Upper lobe of right lung (tissue), 1 donor: Measurements from ENCODE around the gene FARP1. TPM values are rescaled to one million over a fixed set of nuclear protein-coding genes. Genes with fewer than 3 reads are reported as not detected.

ENCODE experiments used
- ATAC-seq: fragments of 200-7000 bp; cut with Tn5 transposase; one replicate; pipeline ENCODE4 v1.9.1; 2020; ENCODE audit warnings: mild to moderate bottlenecking, moderate library complexity
- DNase-seq: peaks from one replicate; pipeline ENCODE4 v3.0.0-alpha.2; 2020
- H3K27ac ChIP-seq: fragments of 200-600 bp; one replicate; pipeline ENCODE4 v1.8.0; 2022
- H3K27me3 ChIP-seq: fragments of 200-600 bp; one replicate; pipeline ENCODE4 v1.8.0; 2022; ENCODE audit warnings: mild to moderate bottlenecking
- H3K36me3 ChIP-seq: fragments of 200-600 bp; one replicate; pipeline ENCODE4 v1.8.0; 2022
- H3K4me1 ChIP-seq: fragments of 200-600 bp; one replicate; pipeline ENCODE4 v1.8.0; 2022
- H3K4me3 ChIP-seq: fragments of 200-600 bp; one replicate; pipeline ENCODE4 v1.8.0; 2022; ENCODE audit warnings: mild to moderate bottlenecking
- H3K9me3 ChIP-seq: fragments of 200-600 bp; one replicate; pipeline ENCODE4 v1.8.0; 2022
- CTCF ChIP-seq: fragments of 200-600 bp; IDR thresholded peaks from one replicate; pipeline ENCODE4 v1.8.0; 2022; ENCODE audit warnings: antibody characterized with exemption
- intact Hi-C: fragments of 100-400 bp; cut with DNase I; formaldehyde crosslinking; loops from one replicate; pipeline ENCODE4 v1.11.0; 2022
- total RNA-seq: library from RNA; stranded (reverse); fragmentation: NEBNext Ultra II Directional; extraction: Animal tissue kit (Norgen Biotek cat#: 25700); gene quantifications from one replicate; pipeline ENCODE4 v1.2.1, GENCODE V29; 2021
- donor health status: DM: no; HTN: yes; CAD: no; lungs with severe emphysema.

The FARP1 gene
- total RNA-seq, 1 donor from 2014 or later: 95.9 TPM

GRCh38 chr13:98098516-98098915, 44.4 kb upstream of the FARP1 start:
- Histone ChIP-seq H3K9me3 (no peaks in the 10 kb centered on the region), H3K27ac (no peak overlapping the region), H3K27me3 (no peaks in the 10 kb centered on the region), H3K4me3 (no peak overlapping the region), H3K36me3 (no peaks in the 10 kb centered on the region), H3K4me1 (no peaks in the 10 kb centered on the region)
- no peak for TF ChIP-seq CTCF
- DNase-seq (no peak), ATAC-seq (no peak)
- intact Hi-C loops: no loop called here

GRCh38 chr13:98099627-98100026, 43.3 kb upstream of the FARP1 start:
- TF ChIP-seq CTCF: no peak
- ATAC-seq (no peak), DNase-seq (no peak)

DNA sequence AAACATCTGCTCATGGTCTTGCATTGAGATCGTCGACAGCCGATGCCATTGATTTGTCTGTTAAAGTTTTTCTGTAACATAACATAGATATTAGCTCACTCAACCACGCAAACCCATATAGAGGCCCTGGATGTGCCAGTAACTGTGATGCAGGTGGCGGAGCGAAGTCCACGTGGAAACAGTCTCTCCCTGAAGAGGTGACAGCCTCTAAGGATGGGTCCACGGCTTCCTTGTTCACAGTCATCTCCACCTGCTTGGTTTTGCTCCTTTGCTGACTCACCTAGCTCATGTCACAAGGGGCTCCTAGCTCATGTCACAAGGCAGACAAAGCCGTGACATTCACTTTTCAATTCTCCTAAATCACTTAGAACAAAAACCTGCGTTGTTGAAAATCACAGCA, 42.4 kb upstream of the FARP1 start:
- no peak for ATAC-seq
- H3K4me3 ChIP-seq: no peak overlapping the region
- DNase-seq: no peak
- no peaks in the 10 kb centered on the region for H3K4me1 ChIP-seq
- intact Hi-C loops: no loop called here
- TF ChIP-seq CTCF: no peak
- no peaks in the 10 kb centered on the region for H3K9me3 ChIP-seq
- no peaks in the 10 kb centered on the region for H3K36me3 ChIP-seq
- H3K27ac ChIP-seq: no peak overlapping the region
- H3K27me3 ChIP-seq: no peaks in the 10 kb centered on the region

More at GRCh38 chr13:98099627-98100026, 43.3 kb upstream of the FARP1 start:
- no peaks in the 10 kb centered on the region for H3K4me1 ChIP-seq
- no peaks in the 10 kb centered on the region for H3K36me3 ChIP-seq
- no peak overlapping the region for H3K4me3 ChIP-seq
- no peaks in the 10 kb centered on the region for H3K9me3 ChIP-seq
- H3K27ac ChIP-seq: no peak overlapping the region
- H3K27me3 ChIP-seq: no peaks in the 10 kb centered on the region
- intact Hi-C loops: no loop called here

GRCh38 chr13:98103531-98103930, 39.4 kb upstream of the FARP1 start:
- Histone ChIP-seq H3K9me3 (no peaks in the 10 kb centered on the region), H3K27ac (no peak overlapping the region), H3K27me3 (no peaks in the 10 kb centered on the region), H3K4me1 (no peaks in the 10 kb centered on the region), H3K36me3 (no peaks in the 10 kb centered on the region), H3K4me3 (no peak overlapping the region)
- TF ChIP-seq CTCF: no peak
- no peak for ATAC-seq
- intact Hi-C loops: no loop called here
- no peak for DNase-seq

- H3K4me1 ChIP-seq: no peaks in the 10 kb centered on the region
- DNase-seq (no peak), ATAC-seq (no peak)
- intact Hi-C loops: no loop called here
- H3K27me3 ChIP-seq: no peaks in the 10 kb centered on the region
- H3K9me3 ChIP-seq: no peaks in the 10 kb centered on the region
- H3K4me3 ChIP-seq: no peak overlapping the region
- no peak overlapping the region for H3K27ac ChIP-seq
- no peak for TF ChIP-seq CTCF
- no peaks in the 10 kb centered on the region for H3K36me3 ChIP-seq
These were observed 38.7 kb upstream of the FARP1 start for GRCh38 chr13:98103942-98104880.
